ENCODE results near the gene ARNT2. TPM values are rescaled to one million over a fixed set of nuclear protein-coding genes. Genes with fewer than 3 reads are reported as not detected.
A peak's percentile ranks its signal among the peaks of the same experiment; 100 is the strongest.

The ARNT2 gene
- total RNA-seq, 2 donors from 2014 or later, result 9.1 to 43.7 TPM

DNA sequence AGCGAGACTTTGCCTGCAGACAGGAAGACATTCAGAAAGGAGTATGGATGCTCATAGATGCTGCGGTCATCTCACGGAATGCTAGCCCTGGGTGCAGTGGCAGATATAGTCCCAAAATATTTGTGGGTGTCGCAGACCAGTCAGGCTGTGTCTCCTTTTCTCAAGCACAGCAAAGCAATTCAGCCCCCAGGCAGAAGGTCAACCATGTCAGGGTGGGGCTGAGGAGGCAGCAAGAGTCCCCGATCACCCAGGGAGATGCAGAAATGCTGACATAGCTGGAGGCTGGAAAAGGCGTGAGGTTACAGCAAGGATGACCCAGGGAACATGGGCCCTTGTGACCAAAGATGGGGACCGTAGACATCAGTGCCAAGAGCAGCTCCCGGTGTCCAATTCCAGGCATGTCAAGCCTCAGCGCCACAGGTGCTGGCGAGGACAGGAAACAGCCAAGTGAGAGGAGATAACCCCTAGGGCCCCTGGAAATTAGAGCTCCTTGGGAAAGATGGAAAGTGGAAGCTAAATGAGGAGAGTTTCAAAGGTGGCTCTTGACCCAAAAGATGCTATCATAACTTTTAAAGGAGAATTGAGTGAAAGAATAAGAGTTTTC, 209.7 kb downstream of the ARNT2 start:
- H3K27me3 ChIP-seq (replicated peaks; ENCODE audit: insufficient read depth), result no peaks in the 10 kb centered on the region
- peaks cover 5% of the 10 kb centered on the region for H3K4me1 ChIP-seq (replicated peaks)
- TF ChIP-seq, protein P1, sequence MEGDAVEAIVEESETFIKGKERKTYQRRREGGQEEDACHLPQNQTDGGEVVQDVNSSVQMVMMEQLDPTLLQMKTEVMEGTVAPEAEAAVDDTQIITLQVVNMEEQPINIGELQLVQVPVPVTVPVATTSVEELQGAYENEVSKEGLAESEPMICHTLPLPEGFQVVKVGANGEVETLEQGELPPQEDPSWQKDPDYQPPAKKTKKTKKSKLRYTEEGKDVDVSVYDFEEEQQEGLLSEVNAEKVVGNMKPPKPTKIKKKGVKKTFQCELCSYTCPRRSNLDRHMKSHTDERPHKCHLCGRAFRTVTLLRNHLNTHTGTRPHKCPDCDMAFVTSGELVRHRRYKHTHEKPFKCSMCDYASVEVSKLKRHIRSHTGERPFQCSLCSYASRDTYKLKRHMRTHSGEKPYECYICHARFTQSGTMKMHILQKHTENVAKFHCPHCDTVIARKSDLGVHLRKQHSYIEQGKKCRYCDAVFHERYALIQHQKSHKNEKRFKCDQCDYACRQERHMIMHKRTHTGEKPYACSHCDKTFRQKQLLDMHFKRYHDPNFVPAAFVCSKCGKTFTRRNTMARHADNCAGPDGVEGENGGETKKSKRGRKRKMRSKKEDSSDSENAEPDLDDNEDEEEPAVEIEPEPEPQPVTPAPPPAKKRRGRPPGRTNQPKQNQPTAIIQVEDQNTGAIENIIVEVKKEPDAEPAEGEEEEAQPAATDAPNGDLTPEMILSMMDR (IDR thresholded peaks at IDR 0.05), result no peak
- TF ChIP-seq POLR2A (IDR thresholded peaks at IDR 0.05), result no peak
- no peak overlapping the region for H3K4me3 ChIP-seq
- 92% methylated on average over 10 of the region's 10 CpGs for WGBS
- no peak for DNase-seq (ENCODE audit: low spot score)
- intact Hi-C loops (cut with DNase I), result no loop called here
- H3K27ac ChIP-seq, result no peak overlapping the region
- H3K36me3 ChIP-seq, result no peaks in the 10 kb centered on the region
- no peaks in the 10 kb centered on the region for H3K9me3 ChIP-seq

DNA sequence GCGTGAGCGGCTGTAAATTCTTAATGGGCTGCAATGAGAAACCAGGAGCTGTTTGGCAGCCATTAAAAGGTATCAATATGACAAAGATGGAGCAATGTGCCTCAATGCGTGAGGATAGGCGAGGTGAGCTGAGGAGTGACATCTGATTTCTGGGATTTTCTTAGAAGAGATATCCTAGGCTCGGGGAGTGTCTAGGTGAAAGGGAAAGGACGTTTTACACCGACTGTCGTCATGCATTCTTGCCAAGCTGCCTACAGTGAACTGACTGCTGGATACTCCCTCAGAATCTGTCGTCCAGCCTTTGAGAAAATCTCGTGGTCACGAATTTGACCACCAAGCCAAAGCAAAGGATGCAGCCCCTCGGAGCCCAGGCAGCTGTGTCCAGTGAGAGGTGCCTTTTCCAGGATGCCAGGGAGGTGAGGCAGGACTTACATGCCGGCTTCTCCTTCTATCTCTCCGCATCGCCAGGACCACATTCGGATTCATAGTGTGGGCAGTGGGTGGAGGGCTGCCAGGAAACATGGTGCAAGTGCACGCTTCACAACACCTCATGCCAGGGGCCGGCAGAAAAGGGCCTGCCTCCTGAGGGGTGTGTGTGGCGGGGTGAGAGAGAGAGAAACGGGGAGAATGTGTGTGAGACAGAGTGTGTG, 210.7 kb downstream of the ARNT2 start:
- H3K9me3 ChIP-seq, result no peaks in the 10 kb centered on the region
- WGBS, result 93% methylated on average over 20 of the region's 20 CpGs
- intact Hi-C loops (cut with DNase I), result loop anchor here (5.0 kb wide), 1 partner anchor 162 kb away; the partner anchor contains the start of gene CEMIP
- no peak overlapping the region for H3K4me3 ChIP-seq
- no peak overlapping the region for H3K27ac ChIP-seq
- H3K4me1 ChIP-seq (replicated peaks), result peaks cover 5% of the 10 kb centered on the region
- TF ChIP-seq, protein P1 (IDR thresholded peaks at IDR 0.05), result no peak
- TF ChIP-seq POLR2A (IDR thresholded peaks at IDR 0.05) (no peak), POLR2AphosphoS5 (IDR thresholded peaks at IDR 0.05) (no peak)
- H3K36me3 ChIP-seq, result no peaks in the 10 kb centered on the region
- no peak for DNase-seq (ENCODE audit: low spot score)
- no peaks in the 10 kb centered on the region for H3K27me3 ChIP-seq (replicated peaks; ENCODE audit: insufficient read depth)

DNA sequence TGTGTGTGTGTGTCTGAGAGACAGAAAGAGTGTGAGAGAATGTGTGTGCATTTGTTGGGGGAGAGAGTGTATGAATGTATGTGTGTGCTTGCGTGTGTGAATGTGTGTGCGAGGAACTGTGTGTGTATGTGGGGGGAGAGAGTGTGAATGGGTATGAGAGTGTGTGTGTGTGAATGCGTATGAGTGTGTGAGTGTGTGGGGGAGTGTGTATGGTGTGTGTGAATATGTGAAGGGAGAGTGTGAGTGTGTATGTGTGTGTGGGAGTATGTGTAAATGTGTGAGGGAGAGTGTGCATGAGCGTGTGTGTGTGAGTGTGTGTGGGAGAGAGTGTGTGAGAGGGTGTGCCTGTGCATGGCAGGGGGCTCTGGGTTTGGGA, 211.2 kb downstream of the ARNT2 start:
- TF ChIP-seq, protein P1 (IDR thresholded peaks at IDR 0.05), result no peak
- no peak for TF ChIP-seq POLR2AphosphoS5 (IDR thresholded peaks at IDR 0.05)
- no peak for TF ChIP-seq POLR2A (IDR thresholded peaks at IDR 0.05)
- H3K4me3 ChIP-seq, result no peak overlapping the region
- H3K27ac ChIP-seq, result no peak overlapping the region
- DNase-seq (ENCODE audit: low spot score), result no peak
- H3K27me3 ChIP-seq (replicated peaks; ENCODE audit: insufficient read depth), result no peaks in the 10 kb centered on the region
- H3K9me3 ChIP-seq, result no peaks in the 10 kb centered on the region
- H3K36me3 ChIP-seq, result no peaks in the 10 kb centered on the region
- peaks cover 5% of the 10 kb centered on the region for H3K4me1 ChIP-seq (replicated peaks)
- intact Hi-C loops (cut with DNase I), result loop anchor here (5.0 kb wide), 1 partner anchor 162 kb away; the partner anchor contains the start of gene CEMIP
- 94% methylated on average over 4 of the region's 4 CpGs for WGBS

DNA sequence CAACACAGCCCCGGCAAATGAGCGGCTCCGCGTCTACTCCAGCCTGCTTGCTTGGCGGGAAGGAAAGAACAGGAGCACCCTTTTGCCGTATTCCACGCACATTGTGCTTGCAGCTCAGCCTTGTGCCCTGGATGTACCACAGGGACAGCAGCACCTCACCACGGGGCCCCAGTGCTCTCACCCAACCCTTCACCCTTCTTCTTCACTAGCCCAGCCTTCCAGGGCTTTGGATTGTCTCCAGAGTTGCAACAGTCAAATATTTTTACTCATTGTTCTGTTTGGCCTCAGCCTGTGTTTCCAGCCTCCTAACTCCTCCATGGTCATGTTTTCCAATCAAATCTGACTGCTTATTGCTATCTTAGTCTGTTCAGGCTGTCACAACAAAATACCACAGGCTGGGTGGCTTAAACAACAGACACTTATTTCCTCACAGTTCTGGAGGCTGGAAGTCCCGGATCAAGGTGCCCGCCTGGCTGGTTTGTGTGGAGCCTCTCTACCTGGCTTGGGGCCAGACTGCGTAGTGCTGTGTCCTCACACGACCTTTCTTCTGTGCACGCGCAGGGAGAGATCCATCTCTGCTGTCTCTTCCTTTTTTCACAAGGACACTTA, 211.7 kb downstream of the ARNT2 start:
- peak; percentile 61 for TF ChIP-seq POLR2AphosphoS5 (IDR thresholded peaks at IDR 0.05)
- TF ChIP-seq, protein P1 (IDR thresholded peaks at IDR 0.05), result no peak
- intact Hi-C loops (cut with DNase I), result loop anchor here (5.0 kb wide), 1 partner anchor 161 kb away; the partner anchor contains the start of gene CEMIP
- WGBS, result 45% methylated on average over 14 of the region's 14 CpGs
- H3K9me3 ChIP-seq, result no peaks in the 10 kb centered on the region
- H3K36me3 ChIP-seq, result no peaks in the 10 kb centered on the region
- H3K4me3 ChIP-seq, result no peak overlapping the region
- peak; percentile 83 for DNase-seq (ENCODE audit: low spot score)
- H3K27ac ChIP-seq, result peak overlapping the region in 1 of 2 donors; percentile 32
- peaks cover 5% of the 10 kb centered on the region for H3K4me1 ChIP-seq (replicated peaks)
- no peaks in the 10 kb centered on the region for H3K27me3 ChIP-seq (replicated peaks; ENCODE audit: insufficient read depth)
